Measurements from ENCODE around the gene TTC9B.
"Not testable (repeated sequence)": the region's sequence is repeated elsewhere in the genome, so short reads cannot be mapped to it uniquely, and the experiment has no call there.

Gene TTC9B

GRCh38 chr19:40170303-40170989, 47.7 kb downstream of the TTC9B start:
- not testable (repeated sequence) for DNase-seq (ENCODE audit: low spot score)

GRCh38 chr19:40169482-40170302, 48.5 kb downstream of the TTC9B start:
- not testable (repeated sequence) for DNase-seq (ENCODE audit: low spot score)

All from kidney capillary endothelial cell (primary cell).